GM12878 (cell line): ENCODE measurements around the gene DIO3. TPM values are rescaled to one million over a fixed set of nuclear protein-coding genes. Genes with fewer than 3 reads are reported as not detected.

Experiments
- ATAC-seq: fragments of 200-7000 bp; cut with Tn5 transposase; 3 replicates; pipeline ENCODE4 v1.9.1; 2020; ENCODE audit warnings: mild to moderate bottlenecking, moderate library complexity
- BruUV-seq: library from RNA; stranded (reverse); fragments of 400-500 nt; replicated peaks from 2 replicates; lab custom pipeline; 2021; lab: Mats Ljungman, UMichigan
- CTCF ChIA-PET: fragments of 300-600 bp; sonication (Branson Sonifier 250); formaldehyde crosslinking; extraction: SDS; loops from one replicate; lab custom pipeline; 2021; ENCODE audit warnings: inconsistent platforms; lab: Yijun Ruan, JAX
- POLR2A ChIA-PET: fragments of 350-600 bp; formaldehyde crosslinking; extraction: SDS; loops from one replicate; lab custom pipeline; 2021; ENCODE audit warnings: inconsistent platforms; lab: Charles Lee
- RAD21 ChIA-PET: fragments of 300-600 bp; sonication (Branson Sonifier 250); formaldehyde crosslinking; loops from one replicate; lab custom pipeline; 2023; ENCODE audit warnings: antibody characterized with exemption; ENCODE audit not compliant: unreplicated experiment; lab: Charles Lee
- SMC1A ChIA-PET: fragments of 300-600 bp; sonication (Branson Sonifier 250); formaldehyde crosslinking; loops from one replicate; lab custom pipeline; 2023; ENCODE audit not compliant: unreplicated experiment, uncharacterized antibody; lab: Charles Lee
- DNase-seq: peaks from one replicate; pipeline ENCODE4 v3.0.0-alpha.2; 2011; ENCODE audit warnings: low read depth, low spot score
- FAIRE-seq: peaks from 3 replicates; lab custom pipeline; 2011; peaks lifted over from hg19 to GRCh38; lab: Jason Lieb, UNC
- H2AFZ ChIP-seq: 2 replicates; pipeline ENCODE4 v1.6.0; 2011; ENCODE audit warnings: low read depth, low read length, control low read depth; ENCODE audit not compliant: control insufficient read depth
- H3K27ac ChIP-seq: 2 replicates; pipeline ENCODE4 v1.5.1; 2011; ENCODE audit warnings: control low read depth; ENCODE audit not compliant: control insufficient read depth, insufficient read depth
- H3K27me3 ChIP-seq, 2 experiments: replicated peaks in 1 of 2; 2 replicates each; pipeline versions ENCODE4 v1.6.0 to v1.6.1; 2011; ENCODE audit warnings: low read length in 1 of 2; ENCODE audit not compliant: control insufficient read depth in 2 of 2, insufficient read depth in 2 of 2
- H3K36me3 ChIP-seq, 2 experiments: 2 replicates each; pipeline ENCODE4 v1.5.1; 2011; ENCODE audit warnings: low read length in 1 of 2; ENCODE audit not compliant: control insufficient read depth in 2 of 2, insufficient read depth in 2 of 2
- H3K4me1 ChIP-seq: 2 replicates; pipeline ENCODE4 v1.6.1; 2011; ENCODE audit warnings: mild to moderate bottlenecking, low read length, moderate library complexity, mixed read lengths; ENCODE audit not compliant: control insufficient read depth, insufficient read depth
- H3K4me2 ChIP-seq: 2 replicates; pipeline ENCODE4 v1.6.0; 2011; ENCODE audit warnings: control low read depth; ENCODE audit not compliant: control insufficient read depth, insufficient read depth
- H3K4me3 ChIP-seq: fragments of 200-600 bp; sonication (generic); 2 replicates; pipeline ENCODE4 v1.5.1; 2016
- H3K79me2 ChIP-seq: 2 replicates; pipeline ENCODE4 v1.6.0; 2011; ENCODE audit warnings: low read length; ENCODE audit not compliant: control insufficient read depth, insufficient read depth
- H3K9ac ChIP-seq: 2 replicates; pipeline ENCODE4 v1.8.0; 2011; ENCODE audit warnings: low read length, control low read depth, mixed read lengths; ENCODE audit not compliant: control insufficient read depth, insufficient read depth
- H3K9me3 ChIP-seq: replicated peaks from 3 replicates; pipeline ENCODE4 v1.5.1; 2011; ENCODE audit warnings: mild to moderate bottlenecking, low read length; ENCODE audit not compliant: control insufficient read depth, insufficient read depth
- H4K20me1 ChIP-seq: 2 replicates; pipeline ENCODE4 v1.6.0; 2011; ENCODE audit not compliant: control insufficient read depth, insufficient read depth
- ASH2L ChIP-seq: fragments of 300-600, 200-600 bp; sonication (generic); IDR thresholded peaks from 2 replicates; pipeline ENCODE4 v1.6.1; 2017; ENCODE audit warnings: low read depth, mild to moderate bottlenecking, borderline replicate concordance
- BCL11A ChIP-seq: IDR thresholded peaks from 2 replicates; pipeline ENCODE4 v1.6.1; 2011; ENCODE audit warnings: low read depth, low read length
- ELK1 ChIP-seq: IDR thresholded peaks from 2 replicates; pipeline ENCODE4 v1.6.1; 2012; ENCODE audit warnings: low read depth, low read length, improper control_type of control experiment
- EP300 ChIP-seq, 2 experiments: fragments of 150-350 bp in 1 of 2; IDR thresholded peaks; 2 replicates each; pipeline ENCODE4 v1.6.1; 2011 to 2012; ENCODE audit warnings: low read depth in 2 of 2, low read length in 2 of 2, borderline replicate concordance in 1 of 2, improper control_type of control experiment in 1 of 2, inconsistent platforms in 1 of 2; ENCODE audit not compliant: control insufficient read depth in 1 of 2
- ESRRA ChIP-seq: IDR thresholded peaks from 2 replicates; pipeline ENCODE4 v1.6.1; 2012; ENCODE audit warnings: mild to moderate bottlenecking, low read length, improper control_type of control experiment
- ETV6 ChIP-seq, 2 experiments: fragments of 450-650 bp in 1 of 2; IDR thresholded peaks in 1 of 2; conservative IDR thresholded peaks in 1 of 2; 2 replicates each; pipeline ENCODE4 v1.6.1; 2014; ENCODE audit warnings: antibody characterized with exemption in 1 of 2, borderline replicate concordance in 1 of 2, low read depth in 1 of 2, mild to moderate bottlenecking in 1 of 2, moderate library complexity in 1 of 2
- HDGF ChIP-seq: fragments of 450-650 bp; IDR thresholded peaks from 2 replicates; pipeline ENCODE4 v1.6.1; 2016; ENCODE audit warnings: antibody characterized with exemption
- MXI1 ChIP-seq: fragments of 150-350 bp; IDR thresholded peaks from 2 replicates; pipeline ENCODE4 v1.6.1; 2011; ENCODE audit warnings: low read depth, mild to moderate bottlenecking, inconsistent platforms, low read length, improper control_type of control experiment
- NRF1 ChIP-seq: conservative IDR thresholded peaks from 2 replicates; pipeline ENCODE4 v1.6.1; 2011; ENCODE audit warnings: mild to moderate bottlenecking, low read depth, low read length, improper control_type of control experiment
- RELA ChIP-seq: fragments of 450-650 bp; IDR thresholded peaks from 2 replicates; pipeline ENCODE4 v1.8.0; 2014; ENCODE audit warnings: borderline replicate concordance; ENCODE audit not compliant: partially characterized antibody
- SPI1 ChIP-seq: IDR thresholded peaks from 2 replicates; pipeline ENCODE4 v1.6.1; 2011; ENCODE audit warnings: low read depth, mild to moderate bottlenecking, low read length, moderate library complexity, borderline replicate concordance; ENCODE audit not compliant: insufficient read depth
- SREBF1 ChIP-seq: IDR thresholded peaks from 2 replicates; pipeline ENCODE4 v1.6.1; 2012; ENCODE audit warnings: mild to moderate bottlenecking, low read length
- SRF ChIP-seq, 2 experiments: IDR thresholded peaks; 2 replicates each; pipeline ENCODE4 v1.6.1; 2011; ENCODE audit warnings: low read depth in 2 of 2, low read length in 2 of 2, mild to moderate bottlenecking in 1 of 2, moderate library complexity in 1 of 2
- STAT1 ChIP-seq: fragments of 450-650 bp; conservative IDR thresholded peaks from 2 replicates; pipeline ENCODE4 v1.6.1; 2014; ENCODE audit warnings: antibody characterized with exemption, mild to moderate bottlenecking
- TARDBP ChIP-seq: IDR thresholded peaks from 2 replicates; pipeline ENCODE4 v1.6.1; 2016; ENCODE audit warnings: borderline replicate concordance
- ZNF217 ChIP-seq: fragments of 450-650 bp; IDR thresholded peaks from 2 replicates; pipeline ENCODE4 v1.6.1; 2017; ENCODE audit warnings: antibody characterized with exemption, mild to moderate bottlenecking
- ZNF384 ChIP-seq: IDR thresholded peaks from 2 replicates; pipeline ENCODE4 v1.6.1; 2012; ENCODE audit warnings: low read depth, mild to moderate bottlenecking, low read length, improper control_type of control experiment, borderline replicate concordance
- ZNF592 ChIP-seq: fragments of 450-650 bp; IDR thresholded peaks from 2 replicates; pipeline ENCODE4 v1.6.1; 2017; ENCODE audit warnings: mild to moderate bottlenecking, moderate library complexity
- ZNF622 ChIP-seq: fragments of 450-650 bp; IDR thresholded peaks from 2 replicates; pipeline ENCODE4 v1.6.1; 2017; ENCODE audit warnings: mild to moderate bottlenecking, inconsistent platforms
- WGBS: methylation state at CpG from one replicate; pipeline ENCODE4 v1.1.6; 2016; ENCODE audit warnings: low lambda C conversion rate; ENCODE audit not compliant: insufficient replicate concordance, insufficient coverage; ENCODE audit errors: missing lambda C conversion rate; 5-methylcytosine and 5-hydroxymethylcytosine counted together
- in situ Hi-C: fragments of 300-500 bp; cut with MboI; formaldehyde crosslinking; loops from 9 replicates; pipeline ENCODE4 v1.14.3; 2018; ENCODE audit warnings: mixed read lengths
- intact Hi-C: fragments of 100-400 bp; cut with micrococcal nuclease; formaldehyde crosslinking; loops from one replicate; pipeline ENCODE4 v1.14.2; 2022; ENCODE audit not compliant: unreplicated experiment
- polyA plus RNA-seq, 11 experiments: library from polyadenylated mRNA; depleted of rRNA in 4 of 11; unstranded in 6 of 11; stranded (reverse) in 5 of 11; fragments of >200 nt; fragmentation: Nextera tagmentation in 4 of 11; fragmentation: Illumina TruSeq in 1 of 11; extraction: Ambion mirVana in 4 of 11; extraction: Trizol in 1 of 11; gene quantifications; 1 replicate in 1 of 11; 2 replicates in 10 of 11; pipeline versions ENCODE4 v1.2.1 to v1.2.3, GENCODE V29; 2011 to 2016; ENCODE audit warnings: inconsistent platforms in 2 of 11, missing spikeins in 2 of 11, low read depth in 1 of 11
- total RNA-seq, 4 experiments: library from RNA; depleted of rRNA in 3 of 4; stranded (reverse); fragments of >200 nt in 3 of 4; fragmentation: Illumina TruSeq in 1 of 4; extraction: Trizol in 1 of 4; gene quantifications; 2 replicates each; pipeline versions ENCODE4 v1.2.1 to v1.2.3, GENCODE V29; 2013 to 2021

DIO3 gene
- total and polyA plus RNA-seq, 10 of the 15 experiments (the other 5 are each of a cell fraction or from before 2014, with no cell fraction given) = not detected

- no peak overlapping the region for H3K9ac ChIP-seq
- H3K4me3 ChIP-seq = no peak overlapping the region
- RAD21 ChIA-PET = no interaction called here
- FAIRE-seq = no peak
- TF ChIP-seq ZNF384 (no peak), SPI1 (no peak), HDGF (no peak), SRF (IDR thresholded peaks at IDR 0.05; ENCODE audit: low read depth in 2 of 2, low read length in 2 of 2) (no peak), TARDBP (no peak), NRF1 (no peak), STAT1 (no peak), ELK1 (no peak), ETV6 (conservative IDR thresholded peaks at IDR 0.05 in 1 of 2, IDR thresholded peaks at IDR 0.05 in 1 of 2; ENCODE audit: borderline replicate concordance in 1 of 2, low read depth in 1 of 2) (no peak), ZNF592 (no peak), RELA (no peak), SREBF1 (no peak), ZNF622 (no peak), ESRRA (no peak), ASH2L (no peak), BCL11A (no peak), MXI1 (no peak), ZNF217 (no peak), EP300 (IDR thresholded peaks at IDR 0.05; ENCODE audit: borderline replicate concordance in 1 of 2, control insufficient read depth in 1 of 2, low read depth in 2 of 2, low read length in 2 of 2) (no peak)
- TF ChIP-seq, all 136 proteins: peak for 0
- in situ Hi-C loops (no loop called here), intact Hi-C loops (no loop called here)
- WGBS = 26% methylated on average over 11 of the region's 11 CpGs
- DNase-seq (no peak), ATAC-seq (no peak)
- SMC1A ChIA-PET = no interaction called here
- Histone ChIP-seq H3K27me3 (no peaks in the 10 kb centered on the region), H3K4me2 (no peak overlapping the region), H4K20me1 (no peaks in the 10 kb centered on the region), H3K27ac (no peak overlapping the region), H3K4me1 (no peaks in the 10 kb centered on the region), H3K79me2 (no peaks in the 10 kb centered on the region), H2AFZ (no peak overlapping the region), H3K9me3 (no peaks in the 10 kb centered on the region), H3K36me3 (no peaks in the 10 kb centered on the region)
- CTCF ChIA-PET = no interaction called here
- BruUV-seq = no TSS peak
- POLR2A ChIA-PET = no interaction called here
Measured at GRCh38 chr14:101579372-101580080, 18.2 kb downstream of the DIO3 start.
